ENCODE data around the gene CFLAR. TPM values are rescaled to one million over a fixed set of nuclear protein-coding genes. Genes with fewer than 3 reads are reported as not detected.

Gene CFLAR
- total RNA-seq, 1 donor from 2014 or later: 11.4 TPM

GRCh38 chr2:201126308-201127151 lies 10.6 kb downstream of the CFLAR start:
- H3K4me1 Mint-ChIP-seq: peaks cover 14% of the 10 kb centered on the region
- no peaks in the 10 kb centered on the region for H3F3A ChIP-seq (ENCODE audit: low read depth)
- H3K27ac ChIP-seq: no peak overlapping the region
- H3K27me3 ChIP-seq: no peaks in the 10 kb centered on the region
- no peak overlapping the region for H2AFZ ChIP-seq (replicated peaks)
- no peak overlapping the region for H3K27ac Mint-ChIP-seq
- H3K4me3 Mint-ChIP-seq: no peak overlapping the region
- H3K9me3 ChIP-seq (ENCODE audit: low read depth): no peaks in the 10 kb centered on the region
- no peak overlapping the region for H3K9ac ChIP-seq
- no peaks in the 10 kb centered on the region for H4K20me1 ChIP-seq (ENCODE audit: low read depth)
- TF ChIP-seq, protein P1, sequence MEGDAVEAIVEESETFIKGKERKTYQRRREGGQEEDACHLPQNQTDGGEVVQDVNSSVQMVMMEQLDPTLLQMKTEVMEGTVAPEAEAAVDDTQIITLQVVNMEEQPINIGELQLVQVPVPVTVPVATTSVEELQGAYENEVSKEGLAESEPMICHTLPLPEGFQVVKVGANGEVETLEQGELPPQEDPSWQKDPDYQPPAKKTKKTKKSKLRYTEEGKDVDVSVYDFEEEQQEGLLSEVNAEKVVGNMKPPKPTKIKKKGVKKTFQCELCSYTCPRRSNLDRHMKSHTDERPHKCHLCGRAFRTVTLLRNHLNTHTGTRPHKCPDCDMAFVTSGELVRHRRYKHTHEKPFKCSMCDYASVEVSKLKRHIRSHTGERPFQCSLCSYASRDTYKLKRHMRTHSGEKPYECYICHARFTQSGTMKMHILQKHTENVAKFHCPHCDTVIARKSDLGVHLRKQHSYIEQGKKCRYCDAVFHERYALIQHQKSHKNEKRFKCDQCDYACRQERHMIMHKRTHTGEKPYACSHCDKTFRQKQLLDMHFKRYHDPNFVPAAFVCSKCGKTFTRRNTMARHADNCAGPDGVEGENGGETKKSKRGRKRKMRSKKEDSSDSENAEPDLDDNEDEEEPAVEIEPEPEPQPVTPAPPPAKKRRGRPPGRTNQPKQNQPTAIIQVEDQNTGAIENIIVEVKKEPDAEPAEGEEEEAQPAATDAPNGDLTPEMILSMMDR (IDR thresholded peaks at IDR 0.05): no peak
- TF ChIP-seq EZH2phosphoT487 (IDR thresholded peaks at IDR 0.05): no peak
- no peak for TF ChIP-seq EZH2 (IDR thresholded peaks at IDR 0.05)
- no peak overlapping the region for H3K4me3 ChIP-seq
- no peaks in the 10 kb centered on the region for H3K36me3 ChIP-seq
- H3K4me1 ChIP-seq: peaks cover 11% of the 10 kb centered on the region
- no peaks in the 10 kb centered on the region for H3K79me2 ChIP-seq (ENCODE audit: low read depth)
- no peaks in the 10 kb centered on the region for H3K36me3 Mint-ChIP-seq
- no peaks in the 10 kb centered on the region for H3K9me3 Mint-ChIP-seq
- H3K27me3 Mint-ChIP-seq (ENCODE audit: insufficient read depth, low read depth): peaks cover 4% of the 10 kb centered on the region
- no peak overlapping the region for H3K4me2 ChIP-seq
- no peak for DNase-seq (ENCODE audit: low spot score)

- no peak for DNase-seq (ENCODE audit: low spot score)
- H3K4me1 Mint-ChIP-seq: peaks cover 14% of the 10 kb centered on the region
- no peak overlapping the region for H3K4me3 Mint-ChIP-seq
- TF ChIP-seq, protein P1 (IDR thresholded peaks at IDR 0.05): no peak
- TF ChIP-seq EZH2 (IDR thresholded peaks at IDR 0.05): no peak
- no peak for TF ChIP-seq EZH2phosphoT487 (IDR thresholded peaks at IDR 0.05)
- Histone ChIP-seq H3K4me1 (peaks cover 11% of the 10 kb centered on the region), H3K9ac (no peak overlapping the region), H3K27ac (no peak overlapping the region), H2AFZ (replicated peaks) (no peak overlapping the region), H3K27me3 (no peaks in the 10 kb centered on the region), H3K4me2 (no peak overlapping the region), H3K36me3 (no peaks in the 10 kb centered on the region), H3K9me3 (ENCODE audit: low read depth) (no peaks in the 10 kb centered on the region), H3K79me2 (ENCODE audit: low read depth) (no peaks in the 10 kb centered on the region), H4K20me1 (ENCODE audit: low read depth) (no peaks in the 10 kb centered on the region), H3K4me3 (no peak overlapping the region), H3F3A (ENCODE audit: low read depth) (no peaks in the 10 kb centered on the region)
- H3K9me3 Mint-ChIP-seq: no peaks in the 10 kb centered on the region
- H3K27me3 Mint-ChIP-seq (ENCODE audit: insufficient read depth, low read depth): peaks cover 4% of the 10 kb centered on the region
- no peaks in the 10 kb centered on the region for H3K36me3 Mint-ChIP-seq
- H3K27ac Mint-ChIP-seq: no peak overlapping the region
Observed at GRCh38 chr2:201127152-201127511, 11.2 kb downstream of the CFLAR start.

- no peaks in the 10 kb centered on the region for H4K20me1 ChIP-seq (ENCODE audit: low read depth)
- H3K27me3 ChIP-seq: no peaks in the 10 kb centered on the region
- H3K27me3 Mint-ChIP-seq (ENCODE audit: insufficient read depth, low read depth): peaks cover 4% of the 10 kb centered on the region
- no peak overlapping the region for H2AFZ ChIP-seq (replicated peaks)
- no peak overlapping the region for H3K27ac ChIP-seq
- H3K9me3 ChIP-seq (ENCODE audit: low read depth): no peaks in the 10 kb centered on the region
- no peak overlapping the region for H3K4me2 ChIP-seq
- no peak for DNase-seq (ENCODE audit: low spot score)
- H3F3A ChIP-seq (ENCODE audit: low read depth): no peaks in the 10 kb centered on the region
- H3K27ac Mint-ChIP-seq: no peak overlapping the region
- H3K9ac ChIP-seq: no peak overlapping the region
- H3K9me3 Mint-ChIP-seq: no peaks in the 10 kb centered on the region
- H3K79me2 ChIP-seq (ENCODE audit: low read depth): no peaks in the 10 kb centered on the region
- H3K4me1 Mint-ChIP-seq: peaks cover 14% of the 10 kb centered on the region
- no peak overlapping the region for H3K4me3 ChIP-seq
- H3K36me3 ChIP-seq: no peaks in the 10 kb centered on the region
- TF ChIP-seq EZH2phosphoT487 (IDR thresholded peaks at IDR 0.05): no peak
- TF ChIP-seq EZH2 (IDR thresholded peaks at IDR 0.05): no peak
- TF ChIP-seq, protein P1 (IDR thresholded peaks at IDR 0.05): no peak
- no peaks in the 10 kb centered on the region for H3K36me3 Mint-ChIP-seq
- H3K4me3 Mint-ChIP-seq: no peak overlapping the region
- H3K4me1 ChIP-seq: peaks cover 11% of the 10 kb centered on the region
Observed at GRCh38 chr2:201127570-201127969, 11.6 kb downstream of the CFLAR start.
